SKM-1 (cell line): ENCODE results near the gene NPAT.

Experiments used
- DNase-seq: peaks from one replicate; lab custom pipeline; 2025; ENCODE audit not compliant: unreplicated experiment; lab: John Stamatoyannopoulos, UW

The NPAT gene

GRCh38 chr11:108222574-108223347 is at the start of gene NPAT, which contains the start of gene ATM:
Gene NPAT (minus strand): TSS chr11:108222638. CDS start chr11:108222536, 102 bp downstream.
Gene ATM (plus strand): TSS chr11:108223067. CDS start chr11:108227625, 4,558 bp downstream.
- DNase-seq, result peak; percentile 99

GRCh38 chr11:108269583-108269982 is 47.1 kb upstream of the NPAT start:
- no peak for DNase-seq

GRCh38 chr11:108253176-108253575 is 30.7 kb upstream of the NPAT start:
- DNase-seq, result no peak

- DNase-seq, result no peak
Measured at GRCh38 chr11:108246885-108247284, 24.4 kb upstream of the NPAT start.

- no peak for DNase-seq
Measured at GRCh38 chr11:108246308-108246707, 23.9 kb upstream of the NPAT start.

GRCh38 chr11:108242422-108242821 is 20.0 kb upstream of the NPAT start:
- no peak for DNase-seq

- no peak for DNase-seq
Measured at GRCh38 chr11:108241330-108242037, 19.0 kb upstream of the NPAT start.

GRCh38 chr11:108239076-108239475 is 16.6 kb upstream of the NPAT start:
- DNase-seq, result no peak

- no peak for DNase-seq
Measured at GRCh38 chr11:108237058-108237481, 14.6 kb upstream of the NPAT start.

GRCh38 chr11:108235633-108236032 is 13.2 kb upstream of the NPAT start:
- no peak for DNase-seq

- no peak for DNase-seq
Measured at GRCh38 chr11:108235192-108235591, 12.8 kb upstream of the NPAT start.

- DNase-seq, result no peak
Measured at GRCh38 chr11:108233277-108233945, 11.0 kb upstream of the NPAT start.

GRCh38 chr11:108228251-108228650 is 5.8 kb upstream of the NPAT start:
- DNase-seq, result no peak

GRCh38 chr11:108226036-108226435 is 3.6 kb upstream of the NPAT start:
- DNase-seq, result no peak

- no peak for DNase-seq
Measured at GRCh38 chr11:108224911-108225786, 2.7 kb upstream of the NPAT start.

GRCh38 chr11:108224366-108224765 is 1.9 kb upstream of the NPAT start:
- DNase-seq, result no peak

GRCh38 chr11:108223348-108224149 is 1.1 kb upstream of the NPAT start:
- DNase-seq, result no peak

- DNase-seq, result no peak
Measured at GRCh38 chr11:108221911-108222573, 396 bp downstream of the NPAT start.

- no peak for DNase-seq
Measured at GRCh38 chr11:108221371-108221770, 1.1 kb downstream of the NPAT start.
